Measurements from ENCODE around the gene PSEN1. TPM values are rescaled to one million over a fixed set of nuclear protein-coding genes. Genes with fewer than 3 reads are reported as not detected.
A peak's percentile ranks its signal among the peaks of the same experiment; 100 is the strongest.

The PSEN1 gene
- total RNA-seq, 4 donors from 2014 or later = 21.4 to 49.0 (median 24.5) TPM

- intact Hi-C loops (cut with DNase I; ENCODE audit: low total_unique reads) = loop anchor here (10.0 kb wide), 1 partner anchor 95 kb away; no protein-coding TSS in a partner anchor
- Histone ChIP-seq H3K36me3 (no peaks in the 10 kb centered on the region), H3K9me3 (no peaks in the 10 kb centered on the region), H3K4me3 (peak overlapping the region; percentile 50 to 85 (median 54)), H3K27ac (peak overlapping the region in 3 of 4 donors; percentile 23 to 28 (median 27)), H3K4me1 (peaks cover 7 to 21% of the 10 kb centered on the region in 2 donors), H3K27me3 (no peaks in the 10 kb centered on the region)
- in situ Hi-C loops (cut with MboI; ENCODE audit: low sequenced_read_pairs in 4 of 4) = no loop called here
- peak; percentile 35 to 61 for ATAC-seq
- no peak for TF ChIP-seq POLR2A (IDR thresholded peaks at IDR 0.05)
- TF ChIP-seq, protein P1, sequence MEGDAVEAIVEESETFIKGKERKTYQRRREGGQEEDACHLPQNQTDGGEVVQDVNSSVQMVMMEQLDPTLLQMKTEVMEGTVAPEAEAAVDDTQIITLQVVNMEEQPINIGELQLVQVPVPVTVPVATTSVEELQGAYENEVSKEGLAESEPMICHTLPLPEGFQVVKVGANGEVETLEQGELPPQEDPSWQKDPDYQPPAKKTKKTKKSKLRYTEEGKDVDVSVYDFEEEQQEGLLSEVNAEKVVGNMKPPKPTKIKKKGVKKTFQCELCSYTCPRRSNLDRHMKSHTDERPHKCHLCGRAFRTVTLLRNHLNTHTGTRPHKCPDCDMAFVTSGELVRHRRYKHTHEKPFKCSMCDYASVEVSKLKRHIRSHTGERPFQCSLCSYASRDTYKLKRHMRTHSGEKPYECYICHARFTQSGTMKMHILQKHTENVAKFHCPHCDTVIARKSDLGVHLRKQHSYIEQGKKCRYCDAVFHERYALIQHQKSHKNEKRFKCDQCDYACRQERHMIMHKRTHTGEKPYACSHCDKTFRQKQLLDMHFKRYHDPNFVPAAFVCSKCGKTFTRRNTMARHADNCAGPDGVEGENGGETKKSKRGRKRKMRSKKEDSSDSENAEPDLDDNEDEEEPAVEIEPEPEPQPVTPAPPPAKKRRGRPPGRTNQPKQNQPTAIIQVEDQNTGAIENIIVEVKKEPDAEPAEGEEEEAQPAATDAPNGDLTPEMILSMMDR (IDR thresholded peaks at IDR 0.05 in 4 of 5, conservative IDR thresholded peaks at IDR 0.05 in 1 of 5) = no peak
- peak in 1 of 2 donors; percentile 39 for DNase-seq
Measured at GRCh38 chr14:73269729-73270531, 133.6 kb downstream of the PSEN1 start.

DNA sequence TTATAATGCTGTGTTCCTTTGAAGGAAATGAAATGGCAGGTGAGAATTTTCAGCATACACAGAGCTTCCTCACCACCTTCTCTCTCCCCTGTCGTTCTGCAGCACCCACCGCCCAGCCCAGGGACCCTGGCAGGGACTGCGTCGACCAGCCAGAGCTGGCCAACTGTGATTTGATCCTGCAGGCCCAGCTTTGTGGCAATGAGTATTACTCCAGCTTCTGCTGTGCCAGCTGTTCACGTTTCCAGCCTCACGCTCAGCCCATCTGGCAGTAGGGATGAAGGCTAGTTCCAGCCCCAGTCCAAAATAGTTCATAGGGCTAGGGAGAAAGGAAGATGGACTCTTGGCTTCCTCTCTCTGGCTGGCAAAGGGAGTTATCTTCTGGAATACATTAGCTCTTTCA lies 136.1 kb downstream of the PSEN1 start:
- no peak overlapping the region for H3K4me3 ChIP-seq
- peak in 1 of 2 donors; percentile 28 for ATAC-seq
- no peak for DNase-seq
- intact Hi-C loops (cut with DNase I; ENCODE audit: low total_unique reads) = loop anchor here (10.0 kb wide), 1 partner anchor 98 kb away; no protein-coding TSS in a partner anchor
- no peaks in the 10 kb centered on the region for H3K9me3 ChIP-seq
- TF ChIP-seq, protein P1 (IDR thresholded peaks at IDR 0.05 in 4 of 5, conservative IDR thresholded peaks at IDR 0.05 in 1 of 5) = no peak
- TF ChIP-seq POLR2A (IDR thresholded peaks at IDR 0.05) = no peak
- H3K27ac ChIP-seq = no peak overlapping the region
- peaks cover 0 to 20% of the 10 kb centered on the region in 2 donors for H3K36me3 ChIP-seq
- H3K4me1 ChIP-seq = peaks cover 7 to 21% of the 10 kb centered on the region in 2 donors
- no peaks in the 10 kb centered on the region for H3K27me3 ChIP-seq
- in situ Hi-C loops (cut with MboI; ENCODE audit: low sequenced_read_pairs in 4 of 4) = no loop called here

Other genes with a start within 250 kb of the PSEN1 start
- 10 to 100 TPM; 16.7 to 27.8 (median 20.3) TPM for gene DPF3, start 242.4 kb upstream of the PSEN1 start, total RNA-seq
- gene DCAF4, start 210.0 kb upstream of the PSEN1 start, total RNA-seq = 10 to 100 TPM; 13.9 to 38.3 (median 25.7) TPM
- gene ZFYVE1, start 109.4 kb upstream of the PSEN1 start, total RNA-seq = 10 to 100 TPM; 16.7 to 28.3 (median 19.3) TPM
- 10 to 100 TPM; 28.4 to 34.1 (median 30.1) TPM for gene RBM25, start 78.0 kb upstream of the PSEN1 start, total RNA-seq
- gene PAPLN, start 101.0 kb downstream of the PSEN1 start, total RNA-seq = 1 to 10 TPM; 1.9 to 5.0 (median 2.5) TPM